22Rv1 (cell line): ENCODE results near the gene CLASP2.

Experiments
- CTCF ChIP-seq: fragments of 450-650 bp; IDR thresholded peaks from 2 replicates; pipeline ENCODE4 v1.5.1; 2017; ENCODE audit warnings: mild to moderate bottlenecking
- ZFX ChIP-seq: fragments of 450-650 bp; IDR thresholded peaks from 2 replicates; pipeline ENCODE4 v1.6.1; 2017; ENCODE audit warnings: antibody characterized with exemption, borderline replicate concordance

- TF ChIP-seq CTCF (no peak), ZFX (no peak)
These were observed 75.2 kb downstream of the CLASP2 start for GRCh38 chr3:33642806-33643205.
